ENCODE results near the gene ADIPOR2. TPM values are rescaled to one million over a fixed set of nuclear protein-coding genes. Genes with fewer than 3 reads are reported as not detected.

Gene ADIPOR2
- total and polyA plus RNA-seq, 9 donors = 21.5 to 91.8 (median 42.0) TPM

DNA sequence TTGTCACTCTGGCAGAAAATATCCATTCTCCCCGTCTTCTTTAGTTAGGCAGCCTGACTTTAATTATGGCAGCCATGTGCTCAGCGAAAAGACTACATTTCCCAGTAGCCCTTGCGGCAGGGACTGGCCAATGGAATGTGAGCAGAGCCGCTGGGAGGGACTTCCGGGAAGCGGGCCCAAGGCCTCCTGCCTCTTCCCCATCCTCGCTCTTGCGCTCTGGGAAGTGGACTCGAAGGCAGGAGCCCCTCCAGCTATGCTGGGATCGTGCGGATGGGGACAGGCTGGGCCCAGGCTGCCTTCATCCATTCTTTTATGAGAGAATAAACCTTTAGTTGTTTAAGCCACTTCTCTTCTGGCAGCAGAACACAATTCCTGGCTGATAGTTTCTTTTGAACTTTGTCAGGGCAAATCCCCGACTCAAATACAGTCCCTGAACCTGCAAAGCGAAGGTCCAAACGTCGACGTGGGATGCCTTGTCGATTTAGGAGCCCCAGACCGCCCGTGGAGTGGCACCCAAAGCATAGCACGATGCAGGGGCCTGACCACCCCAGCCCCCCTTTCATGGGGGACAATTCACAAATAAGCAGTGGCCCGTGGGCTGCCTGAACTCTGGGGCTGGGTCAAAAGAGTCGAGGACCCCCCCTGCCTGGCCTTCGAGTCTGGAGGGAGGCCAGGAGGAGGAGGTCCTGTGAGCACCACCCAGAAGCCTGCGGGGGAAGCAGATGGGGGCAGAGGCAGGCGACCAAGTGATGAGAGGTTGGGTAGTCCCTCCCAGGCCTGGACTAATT is 113.9 kb downstream of the ADIPOR2 start:
- WGBS, 3 donors = 56 to 61% (median 58%) methylated on average over 25 of the region's 25 CpGs
- DNase-seq = peak; percentile 69 to 86 (median 74)
- intact Hi-C loops (cut with DNase I) = loop anchor here in 3 of 4 donors (5.0 to 10.0 kb wide), 2 partner anchors 128 to 240 kb away; no protein-coding TSS in a partner anchor
- Histone ChIP-seq H3K4me1 (ENCODE audit: insufficient read depth) (no peaks in the 10 kb centered on the region), H3K4me3 (no peak overlapping the region), H3K36me3 (no peaks in the 10 kb centered on the region), H3K9me3 (no peaks in the 10 kb centered on the region), H3K27me3 (no peaks in the 10 kb centered on the region), H3K27ac (no peak overlapping the region)
- no peak for TF ChIP-seq POLR2A (IDR thresholded peaks at IDR 0.05)
- no peak for TF ChIP-seq CTCF (IDR thresholded peaks at IDR 0.05)
- no peak for TF ChIP-seq EP300 (IDR thresholded peaks at IDR 0.05)

GRCh38 chr12:1805441-1806081 is 114.7 kb downstream of the ADIPOR2 start:
- intact Hi-C loops (cut with DNase I) = loop anchor here in 2 of 4 donors (5.0 to 10.0 kb wide), 2 partner anchors 127 to 239 kb away; no protein-coding TSS in a partner anchor
- WGBS, 3 donors = 90 to 94% (median 92%) methylated on average over 16 of the region's 16 CpGs

DNA sequence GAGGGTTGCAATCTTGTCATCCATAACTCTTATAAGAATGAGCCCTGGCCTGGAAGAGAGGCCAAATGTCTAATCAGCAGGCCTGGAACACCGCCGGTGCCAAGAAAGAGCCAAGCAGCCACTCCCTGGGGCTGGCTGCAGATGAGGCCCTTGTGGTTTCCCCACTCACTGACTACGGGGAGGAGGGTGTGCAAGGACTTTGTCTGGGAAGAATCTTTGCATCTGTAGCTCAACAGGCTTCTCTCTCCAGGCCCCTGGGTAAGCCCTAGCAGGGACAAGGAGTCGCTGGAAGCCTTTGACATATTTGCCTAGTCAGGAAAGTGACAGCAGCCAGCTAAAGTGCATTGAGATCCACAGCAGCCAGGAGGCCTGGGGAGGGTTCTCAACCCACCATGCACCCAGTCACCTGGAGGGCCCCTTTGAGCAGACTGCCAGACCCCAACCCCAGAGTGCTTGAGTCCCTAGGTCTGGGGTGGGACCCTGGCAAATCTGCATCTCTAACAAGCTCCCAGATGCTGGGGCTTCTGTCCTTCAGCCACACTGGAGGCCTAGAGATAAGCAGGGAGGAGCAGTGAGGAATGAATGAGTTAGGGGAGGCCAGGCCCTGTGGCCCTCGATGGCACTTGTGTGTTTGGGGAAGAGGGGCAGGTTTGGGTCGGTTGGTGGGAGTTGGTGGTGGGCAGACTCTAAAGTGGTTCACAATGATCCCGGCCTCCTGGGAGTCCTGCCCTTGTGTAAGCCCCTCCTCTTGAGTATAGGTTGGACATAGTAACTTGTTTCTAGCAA is 115.6 kb downstream of the ADIPOR2 start:
- DNase-seq = no peak

More at GRCh38 chr12:1805441-1806081, 114.7 kb downstream of the ADIPOR2 start:
- Histone ChIP-seq H3K4me1 (ENCODE audit: insufficient read depth) (no peaks in the 10 kb centered on the region), H3K4me3 (no peak overlapping the region), H3K27me3 (no peaks in the 10 kb centered on the region), H3K36me3 (no peaks in the 10 kb centered on the region), H3K27ac (no peak overlapping the region), H3K9me3 (no peaks in the 10 kb centered on the region)
- peak in 1 of 5 donors; percentile 12 for DNase-seq
- no peak for TF ChIP-seq EP300 (IDR thresholded peaks at IDR 0.05)
- TF ChIP-seq POLR2A (IDR thresholded peaks at IDR 0.05) = no peak
- no peak for TF ChIP-seq CTCF (IDR thresholded peaks at IDR 0.05)

More for the DNA sequence above, 115.6 kb downstream of the ADIPOR2 start:
- Histone ChIP-seq H3K27me3 (no peaks in the 10 kb centered on the region), H3K36me3 (no peaks in the 10 kb centered on the region), H3K4me1 (ENCODE audit: insufficient read depth) (no peaks in the 10 kb centered on the region), H3K9me3 (no peaks in the 10 kb centered on the region), H3K27ac (no peak overlapping the region), H3K4me3 (no peak overlapping the region)
- 59 to 66% (median 63%) methylated on average over 7 of the region's 7 CpGs for WGBS, 3 donors
- intact Hi-C loops (cut with DNase I) = loop anchor here in 2 of 4 donors (5.0 to 10.0 kb wide), 2 partner anchors 126 to 238 kb away; no protein-coding TSS in a partner anchor
- no peak for TF ChIP-seq POLR2A (IDR thresholded peaks at IDR 0.05)
- TF ChIP-seq EP300 (IDR thresholded peaks at IDR 0.05) = no peak
- no peak for TF ChIP-seq CTCF (IDR thresholded peaks at IDR 0.05)

All from ovary (tissue), 9 donors.